ENCODE measurements around the gene GP1BB. TPM values are rescaled to one million over a fixed set of nuclear protein-coding genes. Genes with fewer than 3 reads are reported as not detected.

GP1BB gene
- total and polyA plus RNA-seq, 10 of the 15 experiments (the other 5 are each of a cell fraction or from before 2014, with no cell fraction given), result 0.05 to 0.28 (median 0.28) TPM; not detected in 7

GRCh38 chr22:19743081-19743480 lies 19.7 kb downstream of the GP1BB start:
- Histone ChIP-seq H4K20me1 (ENCODE audit: control insufficient read depth, insufficient read depth) (no peaks in the 10 kb centered on the region), H3K4me1 (ENCODE audit: control insufficient read depth, insufficient read depth, low read length) (no peaks in the 10 kb centered on the region), H3K9me3 (replicated peaks; ENCODE audit: control insufficient read depth, insufficient read depth, low read length) (no peaks in the 10 kb centered on the region), H3K4me3 (no peak overlapping the region), H3K9ac (ENCODE audit: control insufficient read depth, insufficient read depth, low read length) (no peak overlapping the region), H3K36me3 (ENCODE audit: control insufficient read depth in 2 of 2, insufficient read depth in 2 of 2, low read length in 1 of 2) (no peaks in the 10 kb centered on the region), H3K4me2 (ENCODE audit: control insufficient read depth, insufficient read depth) (no peak overlapping the region), H3K27me3 (replicated peaks in 1 of 2; ENCODE audit: control insufficient read depth in 2 of 2, insufficient read depth in 2 of 2, low read length in 1 of 2) (no peaks in the 10 kb centered on the region), H2AFZ (ENCODE audit: control insufficient read depth, low read depth, low read length) (no peak overlapping the region), H3K79me2 (ENCODE audit: control insufficient read depth, insufficient read depth, low read length) (no peaks in the 10 kb centered on the region), H3K27ac (ENCODE audit: control insufficient read depth, insufficient read depth) (no peak overlapping the region)
- ChIA-PET CTCF (no interaction called here), RAD21 (ENCODE audit: unreplicated experiment) (interaction anchor here (1.2 kb wide), 1 partner anchor 10 kb away, joined by 3 read pairs; no protein-coding TSS in a partner anchor), POLR2A (no interaction called here), SMC1A (ENCODE audit: uncharacterized antibody, unreplicated experiment) (no interaction called here)
- no peak for ATAC-seq
- TF ChIP-seq ZBTB33 (IDR thresholded peaks at IDR 0.05), result no peak
- no peak for TF ChIP-seq RB1 (IDR thresholded peaks at IDR 0.05; ENCODE audit: borderline replicate concordance)
- TF ChIP-seq MTA2 (IDR thresholded peaks at IDR 0.05; ENCODE audit: low read depth), result no peak
- in situ Hi-C loops (cut with MboI) (no loop called here), intact Hi-C loops (cut with micrococcal nuclease; ENCODE audit: unreplicated experiment) (no loop called here)
- WGBS (ENCODE audit: insufficient coverage, insufficient replicate concordance, low lambda C conversion rate, missing lambda C conversion rate), result 32% methylated on average over 6 of the region's 6 CpGs
- no TSS peak for BruUV-seq (replicated peaks)
- DNase-seq (ENCODE audit: low read depth, low spot score), result no peak
- FAIRE-seq, result no peak

GRCh38 chr22:19743651-19744050 lies 20.3 kb downstream of the GP1BB start:
- FAIRE-seq (no peak), ATAC-seq (no peak), DNase-seq (ENCODE audit: low read depth, low spot score) (no peak)
- WGBS (ENCODE audit: insufficient coverage, insufficient replicate concordance, low lambda C conversion rate, missing lambda C conversion rate), result 44% methylated on average over 4 of the region's 4 CpGs
- H3K79me2 ChIP-seq (ENCODE audit: control insufficient read depth, insufficient read depth, low read length), result no peaks in the 10 kb centered on the region
- no peaks in the 10 kb centered on the region for H3K36me3 ChIP-seq (ENCODE audit: control insufficient read depth in 2 of 2, insufficient read depth in 2 of 2, low read length in 1 of 2)
- intact Hi-C loops (cut with micrococcal nuclease; ENCODE audit: unreplicated experiment) (no loop called here), in situ Hi-C loops (cut with MboI) (no loop called here)
- H3K27me3 ChIP-seq (replicated peaks in 1 of 2; ENCODE audit: control insufficient read depth in 2 of 2, insufficient read depth in 2 of 2, low read length in 1 of 2), result no peaks in the 10 kb centered on the region
- H4K20me1 ChIP-seq (ENCODE audit: control insufficient read depth, insufficient read depth), result no peaks in the 10 kb centered on the region
- H3K4me3 ChIP-seq, result no peak overlapping the region
- H2AFZ ChIP-seq (ENCODE audit: control insufficient read depth, low read depth, low read length), result no peak overlapping the region
- POLR2A ChIA-PET, result no interaction called here
- H3K9me3 ChIP-seq (replicated peaks; ENCODE audit: control insufficient read depth, insufficient read depth, low read length), result no peaks in the 10 kb centered on the region
- no peak overlapping the region for H3K9ac ChIP-seq (ENCODE audit: control insufficient read depth, insufficient read depth, low read length)
- CTCF ChIA-PET, result no interaction called here
- no peak overlapping the region for H3K4me2 ChIP-seq (ENCODE audit: control insufficient read depth, insufficient read depth)
- RAD21 ChIA-PET (ENCODE audit: unreplicated experiment), result interaction anchor here (1.2 kb wide), 1 partner anchor 11 kb away, joined by 3 read pairs; no protein-coding TSS in a partner anchor
- BruUV-seq (replicated peaks), result no TSS peak
- SMC1A ChIA-PET (ENCODE audit: uncharacterized antibody, unreplicated experiment), result no interaction called here
- H3K27ac ChIP-seq (ENCODE audit: control insufficient read depth, insufficient read depth), result no peak overlapping the region
- no peaks in the 10 kb centered on the region for H3K4me1 ChIP-seq (ENCODE audit: control insufficient read depth, insufficient read depth, low read length)
- no peak for TF ChIP-seq SKIL (IDR thresholded peaks at IDR 0.05; ENCODE audit: low read depth, poor library complexity, severe bottlenecking)
- TF ChIP-seq POLR2AphosphoS2 (IDR thresholded peaks at IDR 0.05; ENCODE audit: low read depth, low read length), result no peak
- no peak for TF ChIP-seq TAF1 (IDR thresholded peaks at IDR 0.05; ENCODE audit: borderline replicate concordance, low read depth, low read length)
- TF ChIP-seq KLF5 (IDR thresholded peaks at IDR 0.05; ENCODE audit: partially characterized antibody), result no peak
- TF ChIP-seq SP1 (IDR thresholded peaks at IDR 0.05; ENCODE audit: low read depth, low read length), result no peak
- TF ChIP-seq TCF3 (IDR thresholded peaks at IDR 0.05; ENCODE audit: borderline replicate concordance, insufficient read depth, low read depth, low read length), result no peak
- no peak for TF ChIP-seq MYC (IDR thresholded peaks at IDR 0.05; ENCODE audit: insufficient read depth, insufficient read length, insufficient replicate concordance, low read length, severe bottlenecking)
- no peak for TF ChIP-seq IRF3 (IDR thresholded peaks at IDR 0.05)
- no peak for TF ChIP-seq POLR2AphosphoS5 (IDR thresholded peaks at IDR 0.05; ENCODE audit: low read length)
